COLO668 (cell line): ENCODE results near the gene CHST1.

Experiments used
- DNase-seq: peaks from one replicate; lab custom pipeline; 2025; ENCODE audit not compliant: unreplicated experiment; lab: John Stamatoyannopoulos, UW

Gene CHST1

GRCh38 chr11:45660729-45661438, 4.5 kb downstream of the CHST1 start:
- no peak for DNase-seq

- no peak for DNase-seq
These were observed 5.6 kb downstream of the CHST1 start for GRCh38 chr11:45659818-45660160.

- DNase-seq = no peak
These were observed 6.2 kb downstream of the CHST1 start for GRCh38 chr11:45659031-45659817.

GRCh38 chr11:45658292-45658991, 7.0 kb downstream of the CHST1 start:
- DNase-seq = no peak

- no peak for DNase-seq
These were observed 7.7 kb downstream of the CHST1 start for GRCh38 chr11:45657496-45658260.

- DNase-seq = no peak
These were observed 9.6 kb downstream of the CHST1 start for GRCh38 chr11:45655831-45656230.

- DNase-seq = peak; percentile 77
These were observed 10.1 kb downstream of the CHST1 start for GRCh38 chr11:45655347-45655756.

GRCh38 chr11:45655012-45655283, 10.5 kb downstream of the CHST1 start:
- DNase-seq = no peak

GRCh38 chr11:45654231-45655011, 11.0 kb downstream of the CHST1 start:
- no peak for DNase-seq

- no peak for DNase-seq
These were observed 12.1 kb downstream of the CHST1 start for GRCh38 chr11:45653277-45653676.

- DNase-seq = no peak
These were observed 12.6 kb downstream of the CHST1 start for GRCh38 chr11:45652781-45653180.

GRCh38 chr11:45651841-45652749, 13.3 kb downstream of the CHST1 start:
- DNase-seq = no peak

GRCh38 chr11:45651156-45651555, 14.3 kb downstream of the CHST1 start:
- no peak for DNase-seq

- DNase-seq = no peak
These were observed 15.0 kb downstream of the CHST1 start for GRCh38 chr11:45650166-45651095.

- no peak for DNase-seq
These were observed 15.8 kb downstream of the CHST1 start for GRCh38 chr11:45649544-45650165.

- no peak for DNase-seq
These were observed 16.5 kb downstream of the CHST1 start for GRCh38 chr11:45648931-45649330.

GRCh38 chr11:45647786-45648185, 17.6 kb downstream of the CHST1 start:
- DNase-seq = no peak

GRCh38 chr11:45647329-45647728, 18.1 kb downstream of the CHST1 start:
- DNase-seq = no peak
